Brain microvascular endothelial cell (primary cell): ENCODE results near the gene POU6F2.

Experiments used
- DNase-seq: peaks from one replicate; pipeline ENCODE4 v3.0.0-alpha.2; 2020
- H3K27ac ChIP-seq: fragments of 250-450 bp; sonication (Bioruptor Pico); 2 replicates; pipeline ENCODE4 v1.5.1; 2020; ENCODE audit warnings: mild to moderate bottlenecking, moderate library complexity
- H3K27me3 ChIP-seq: fragments of 250-450 bp; sonication (Bioruptor Pico); replicated peaks from 2 replicates; pipeline ENCODE4 v1.5.1; 2020; ENCODE audit warnings: mild to moderate bottlenecking
- H3K36me3 ChIP-seq: fragments of 250-450 bp; sonication (Bioruptor Pico); replicated peaks from 2 replicates; pipeline ENCODE4 v1.5.1; 2020; ENCODE audit warnings: mild to moderate bottlenecking
- H3K4me3 ChIP-seq: 2 replicates; pipeline ENCODE4 v1.5.1; 2011; ENCODE audit warnings: low read depth, mild to moderate bottlenecking, control low read depth, low read length, moderate library complexity
- in situ Hi-C: cut with HindIII; loops from 2 replicates; pipeline ENCODE4 v1.10.0; 2017; ENCODE audit warnings: low sequenced_read_pairs, low pct_ligation_motif_present
- TF ChIP-seq, protein P1 (sequence below): IDR thresholded peaks from 2 replicates; pipeline ENCODE4 v1.5.1; 2011; ENCODE audit warnings: low read depth, mild to moderate bottlenecking, moderate library complexity, low read length, control low read depth, inconsistent platforms; ENCODE audit errors: missing control alignments

Gene POU6F2

DNA sequence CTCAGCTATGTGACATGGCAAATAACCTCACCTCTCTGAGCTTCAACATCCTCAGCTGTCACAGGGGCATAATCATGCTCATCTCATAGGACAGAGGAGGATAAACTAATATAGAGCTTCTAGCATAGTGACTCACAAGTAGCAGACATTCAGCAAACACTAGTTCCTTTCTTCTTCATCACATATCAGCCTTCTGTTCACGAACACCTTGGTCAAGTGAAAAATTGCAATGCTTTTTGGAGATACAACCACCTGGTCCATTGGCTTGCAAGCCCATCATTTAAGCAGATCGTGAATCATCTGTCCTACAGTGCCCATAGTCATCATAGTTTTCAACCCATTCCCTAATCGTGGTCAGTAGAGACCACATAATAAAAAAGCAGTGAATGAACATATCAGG is 310.6 kb downstream of the POU6F2 start:
- H3K27me3 ChIP-seq: no peaks in the 10 kb centered on the region
- H3K36me3 ChIP-seq: no peaks in the 10 kb centered on the region
- in situ Hi-C loops: no loop called here
- no peak overlapping the region for H3K4me3 ChIP-seq
- H3K27ac ChIP-seq: no peak overlapping the region
- TF ChIP-seq, protein P1, sequence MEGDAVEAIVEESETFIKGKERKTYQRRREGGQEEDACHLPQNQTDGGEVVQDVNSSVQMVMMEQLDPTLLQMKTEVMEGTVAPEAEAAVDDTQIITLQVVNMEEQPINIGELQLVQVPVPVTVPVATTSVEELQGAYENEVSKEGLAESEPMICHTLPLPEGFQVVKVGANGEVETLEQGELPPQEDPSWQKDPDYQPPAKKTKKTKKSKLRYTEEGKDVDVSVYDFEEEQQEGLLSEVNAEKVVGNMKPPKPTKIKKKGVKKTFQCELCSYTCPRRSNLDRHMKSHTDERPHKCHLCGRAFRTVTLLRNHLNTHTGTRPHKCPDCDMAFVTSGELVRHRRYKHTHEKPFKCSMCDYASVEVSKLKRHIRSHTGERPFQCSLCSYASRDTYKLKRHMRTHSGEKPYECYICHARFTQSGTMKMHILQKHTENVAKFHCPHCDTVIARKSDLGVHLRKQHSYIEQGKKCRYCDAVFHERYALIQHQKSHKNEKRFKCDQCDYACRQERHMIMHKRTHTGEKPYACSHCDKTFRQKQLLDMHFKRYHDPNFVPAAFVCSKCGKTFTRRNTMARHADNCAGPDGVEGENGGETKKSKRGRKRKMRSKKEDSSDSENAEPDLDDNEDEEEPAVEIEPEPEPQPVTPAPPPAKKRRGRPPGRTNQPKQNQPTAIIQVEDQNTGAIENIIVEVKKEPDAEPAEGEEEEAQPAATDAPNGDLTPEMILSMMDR: no peak
- no peak for DNase-seq

DNA sequence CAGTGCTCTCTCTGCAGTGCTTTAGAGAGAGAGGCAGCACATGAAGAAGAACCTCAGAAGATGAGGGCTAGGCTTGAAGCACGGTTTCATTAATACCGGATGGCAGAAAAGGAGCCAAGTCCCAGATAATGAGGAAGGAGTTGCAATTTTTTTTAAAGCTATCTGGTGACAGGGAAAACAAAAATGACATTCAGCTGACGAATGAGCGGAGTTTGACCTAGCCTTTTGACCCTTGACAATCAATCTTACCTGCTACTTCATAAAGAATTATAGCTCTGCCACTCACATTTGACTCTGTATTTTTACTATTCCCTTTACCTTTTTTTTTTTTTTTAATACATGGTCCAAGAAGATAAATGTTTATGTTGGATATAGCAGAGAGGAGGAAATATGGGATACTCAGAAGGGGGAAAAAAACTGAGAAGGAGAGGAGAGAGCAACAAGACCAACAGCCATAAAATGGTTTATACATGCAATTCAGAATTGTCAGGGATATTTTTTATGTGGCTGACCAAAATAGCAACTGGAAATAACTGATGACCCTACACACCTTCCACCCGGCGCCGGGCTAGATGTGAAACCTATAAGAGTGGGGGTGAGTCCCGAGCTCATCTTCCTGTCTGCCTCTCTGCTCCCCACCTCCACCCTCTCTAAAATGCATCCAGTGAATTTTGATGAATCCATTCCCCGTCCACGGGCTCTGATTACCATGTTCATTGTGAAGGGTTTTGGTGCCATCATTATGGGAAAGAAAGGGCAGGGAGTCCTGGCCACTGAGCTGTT is 314.1 kb downstream of the POU6F2 start:
- in situ Hi-C loops: no loop called here
- TF ChIP-seq, protein P1: no peak
- H3K4me3 ChIP-seq: no peak overlapping the region
- no peak overlapping the region for H3K27ac ChIP-seq
- H3K27me3 ChIP-seq: no peaks in the 10 kb centered on the region
- DNase-seq: no peak
- H3K36me3 ChIP-seq: no peaks in the 10 kb centered on the region

DNA sequence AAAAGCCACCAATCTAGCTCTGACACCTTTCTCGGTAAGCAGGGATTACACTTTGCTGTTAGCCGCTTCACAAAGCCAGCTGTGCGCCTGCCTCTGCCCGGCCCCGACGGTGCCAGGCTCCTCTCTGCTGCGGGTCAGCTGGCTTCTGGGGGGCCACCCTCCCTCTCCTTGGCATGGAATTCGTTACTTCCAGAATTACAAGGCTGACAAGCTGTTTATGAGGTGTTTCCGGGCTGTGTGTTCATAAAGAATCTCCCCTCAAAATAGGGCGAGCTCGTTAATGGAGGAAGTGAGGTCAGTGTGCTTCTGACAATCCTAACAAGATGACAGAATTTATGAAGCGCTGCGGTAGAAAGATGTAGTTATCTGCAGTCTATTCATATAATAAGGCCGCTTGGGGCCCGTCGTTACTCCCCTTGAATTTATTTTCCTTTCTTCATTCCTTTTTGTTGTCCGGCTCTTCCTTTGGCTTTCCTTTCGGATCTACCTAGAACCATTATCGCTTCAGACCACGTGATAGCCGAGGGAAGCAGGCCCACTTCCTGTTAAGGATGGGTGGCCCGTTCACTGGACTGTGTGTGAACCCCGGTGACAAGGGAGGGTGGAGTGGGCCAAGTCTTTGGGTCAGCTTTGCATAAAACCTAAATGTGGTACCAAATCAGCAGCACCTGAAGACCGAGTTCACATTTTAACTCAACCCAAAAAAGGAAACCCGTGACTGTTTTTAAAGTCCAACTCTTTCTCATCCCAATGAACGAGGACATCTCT is 315.5 kb downstream of the POU6F2 start:
- no peaks in the 10 kb centered on the region for H3K27me3 ChIP-seq
- in situ Hi-C loops: no loop called here
- no peak for DNase-seq
- no peaks in the 10 kb centered on the region for H3K36me3 ChIP-seq
- no peak overlapping the region for H3K4me3 ChIP-seq
- no peak overlapping the region for H3K27ac ChIP-seq
- TF ChIP-seq, protein P1: no peak

DNA sequence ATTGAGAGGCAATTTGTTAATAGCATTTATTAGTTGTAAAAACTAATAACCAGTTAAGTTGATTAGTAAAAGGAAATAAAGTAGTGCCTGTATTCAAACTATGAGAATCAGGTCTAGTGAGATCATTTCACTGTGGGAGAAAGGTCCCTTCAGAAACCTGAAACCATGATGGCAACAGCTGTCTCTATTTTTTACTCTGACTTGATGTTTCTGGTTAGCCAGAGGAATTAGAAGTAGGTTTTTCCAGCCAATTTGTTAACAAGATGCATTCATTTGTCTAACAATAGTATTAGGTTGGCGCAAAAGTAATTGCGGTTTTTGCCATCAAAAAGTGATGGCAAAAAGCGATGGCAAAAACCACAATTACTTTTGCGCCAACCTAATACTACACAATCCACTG is 316.3 kb downstream of the POU6F2 start:
- no peaks in the 10 kb centered on the region for H3K36me3 ChIP-seq
- in situ Hi-C loops: no loop called here
- TF ChIP-seq, protein P1: no peak
- DNase-seq: no peak
- no peak overlapping the region for H3K27ac ChIP-seq
- H3K27me3 ChIP-seq: no peaks in the 10 kb centered on the region
- no peak overlapping the region for H3K4me3 ChIP-seq

DNA sequence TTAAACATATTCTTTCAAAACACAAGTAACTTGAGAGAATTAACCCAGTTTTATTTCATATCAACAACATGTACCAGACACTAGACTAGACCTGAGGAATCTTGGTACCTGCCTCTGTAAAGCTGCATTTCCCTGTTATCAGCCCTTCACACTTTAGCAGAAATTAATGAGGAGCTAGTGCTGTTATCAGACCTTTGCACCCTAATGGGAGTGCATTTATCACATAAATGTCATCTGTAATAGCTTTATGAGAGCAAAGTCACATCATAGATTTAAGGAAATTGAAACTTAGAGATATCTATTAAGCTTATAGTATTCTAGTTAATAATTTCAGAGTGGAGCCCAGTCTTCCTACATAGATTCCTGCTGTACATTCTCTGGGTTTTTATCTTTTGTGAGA is 318.1 kb downstream of the POU6F2 start:
- in situ Hi-C loops: no loop called here
- no peak for DNase-seq
- no peaks in the 10 kb centered on the region for H3K27me3 ChIP-seq

More for the DNA sequence above, 318.1 kb downstream of the POU6F2 start:
- H3K36me3 ChIP-seq: no peaks in the 10 kb centered on the region
- H3K27ac ChIP-seq: no peak overlapping the region
- TF ChIP-seq, protein P1: no peak
- no peak overlapping the region for H3K4me3 ChIP-seq
